Mesenchymal stem cell (in vitro differentiated cells and primary cell): ENCODE data around the gene CBARP.

Experiments
- DNase-seq: peaks from one replicate; pipeline ENCODE4 v3.0.0-alpha.2; 2013
- H2AFZ ChIP-seq: one replicate; pipeline ENCODE4 v1.6.1; 2013; ENCODE audit warnings: low read depth, mild to moderate bottlenecking, control low read depth, inconsistent platforms, low read length, moderate library complexity
- H2AK5ac ChIP-seq: 2 replicates; pipeline ENCODE4 v1.6.1; 2013; ENCODE audit warnings: low read length, moderate library complexity, mild to moderate bottlenecking, inconsistent platforms; ENCODE audit not compliant: severe bottlenecking
- H2BK120ac ChIP-seq: one replicate; pipeline ENCODE4 v1.6.1; 2013; ENCODE audit warnings: low read depth, mild to moderate bottlenecking, inconsistent platforms, low read length, moderate library complexity
- H2BK12ac ChIP-seq, 2 experiments: one replicate each; pipeline ENCODE4 v1.6.1; 2013; ENCODE audit warnings: inconsistent platforms in 2 of 2, low read length in 2 of 2, mild to moderate bottlenecking in 2 of 2, moderate library complexity in 2 of 2, control low read depth in 1 of 2
- H2BK15ac ChIP-seq: one replicate; pipeline ENCODE4 v1.6.1; 2013; ENCODE audit warnings: mild to moderate bottlenecking, low read depth, inconsistent platforms; ENCODE audit not compliant: poor library complexity, severe bottlenecking
- H2BK5ac ChIP-seq: 2 replicates; pipeline ENCODE4 v1.6.1; 2013; ENCODE audit warnings: low read depth, mild to moderate bottlenecking, low read length, control low read depth, inconsistent platforms; ENCODE audit not compliant: poor library complexity, severe bottlenecking
- H3K14ac ChIP-seq, 2 experiments: one replicate each; pipeline ENCODE4 v1.6.1; 2013; ENCODE audit warnings: inconsistent platforms in 2 of 2, low read length in 2 of 2, control low read depth in 1 of 2, mild to moderate bottlenecking in 1 of 2, moderate library complexity in 1 of 2
- H3K18ac ChIP-seq, 2 experiments: one replicate each; pipeline ENCODE4 v1.6.1; 2013; ENCODE audit warnings: inconsistent platforms in 2 of 2, low read length in 2 of 2, control low read depth in 1 of 2, low read depth in 1 of 2, mild to moderate bottlenecking in 1 of 2
- H3K23ac ChIP-seq, 2 experiments: one replicate each; pipeline ENCODE4 v1.6.1; 2013; ENCODE audit warnings: inconsistent platforms in 2 of 2, low read length in 2 of 2, mild to moderate bottlenecking in 2 of 2, moderate library complexity in 2 of 2, control low read depth in 1 of 2
- H3K27ac ChIP-seq: 2 replicates; pipeline ENCODE4 v1.5.1; 2013; ENCODE audit warnings: mild to moderate bottlenecking, moderate library complexity, low read length, control low read depth, inconsistent platforms; ENCODE audit not compliant: poor library complexity, severe bottlenecking
- H3K27me3 ChIP-seq, 2 experiments: 2 replicates each; pipeline versions ENCODE4 v1.6.1 to v1.7.0; 2013; ENCODE audit warnings: low read length in 2 of 2, mild to moderate bottlenecking in 2 of 2, moderate library complexity in 2 of 2, control low read depth in 1 of 2, inconsistent platforms in 1 of 2; ENCODE audit not compliant: control insufficient read depth in 1 of 2, insufficient read depth in 1 of 2
- H3K36me3 ChIP-seq, 2 experiments: 2 replicates each; pipeline versions ENCODE4 v1.6.1 to v1.7.0; 2013; ENCODE audit warnings: low read length in 2 of 2, control low read depth in 1 of 2, inconsistent platforms in 1 of 2, low read depth in 1 of 2, mild to moderate bottlenecking in 1 of 2; ENCODE audit not compliant: insufficient read depth in 2 of 2, control insufficient read depth in 1 of 2
- H3K4ac ChIP-seq, 2 experiments: one replicate each; pipeline ENCODE4 v1.6.1; 2013; ENCODE audit warnings: inconsistent platforms in 2 of 2, low read length in 2 of 2, mild to moderate bottlenecking in 2 of 2, moderate library complexity in 2 of 2, control low read depth in 1 of 2, low read depth in 1 of 2
- H3K4me1 ChIP-seq: 2 replicates; pipeline ENCODE4 v1.6.1; 2013; ENCODE audit warnings: low read depth, low read length, control low read depth; ENCODE audit not compliant: control insufficient read depth, insufficient read depth
- H3K4me2 ChIP-seq: 2 replicates; pipeline ENCODE4 v1.6.1; 2013; ENCODE audit warnings: low read length, mild to moderate bottlenecking, inconsistent platforms; ENCODE audit not compliant: poor library complexity, severe bottlenecking
- H3K4me3 ChIP-seq, 2 experiments: 2 replicates each; pipeline versions ENCODE4 v1.5.1 to v1.7.0; 2013; ENCODE audit warnings: low read length in 2 of 2, mild to moderate bottlenecking in 2 of 2, control low read depth in 1 of 2, low read depth in 1 of 2; ENCODE audit not compliant: insufficient read depth in 1 of 2
- H3K79me1 ChIP-seq: replicated peaks from 2 replicates; pipeline ENCODE4 v1.6.1; 2013; ENCODE audit warnings: mild to moderate bottlenecking, control low read depth, low read length, inconsistent platforms; ENCODE audit not compliant: poor library complexity, severe bottlenecking
- H3K9ac ChIP-seq: 2 replicates; pipeline ENCODE4 v1.7.0; 2013; ENCODE audit warnings: mild to moderate bottlenecking, low read length, moderate library complexity
- H3K9me3 ChIP-seq: 2 replicates; pipeline ENCODE4 v1.7.0; 2013; ENCODE audit warnings: mild to moderate bottlenecking, low read length; ENCODE audit not compliant: control insufficient read depth
- H4K8ac ChIP-seq: one replicate; pipeline ENCODE4 v1.6.1; 2013; ENCODE audit warnings: inconsistent platforms, mild to moderate bottlenecking, low read length, moderate library complexity
- H4K91ac ChIP-seq: one replicate; pipeline ENCODE4 v1.6.1; 2013; ENCODE audit warnings: mild to moderate bottlenecking, low read length, inconsistent platforms
- WGBS: methylation state at CpG from one replicate; pipeline ENCODE4 v1.1.7; 2013; ENCODE audit warnings: mixed read lengths; 5-methylcytosine and 5-hydroxymethylcytosine counted together

CBARP gene

GRCh38 chr19:1282588-1283206 lies 44.9 kb upstream of the CBARP start:
- no peak overlapping the region for H3K4me2 ChIP-seq

GRCh38 chr19:1281569-1282287 lies 43.9 kb upstream of the CBARP start:
- peaks cover 19 to 42% of the 10 kb centered on the region in 2 experiments for H3K36me3 ChIP-seq
- 75% methylated on average over 15 of the region's 15 CpGs for WGBS

More at GRCh38 chr19:1282588-1283206, 44.9 kb upstream of the CBARP start:
- Histone ChIP-seq H3K4ac (no peak overlapping the region), H3K79me1 (peaks cover 13% of the 10 kb centered on the region), H4K8ac (no peak overlapping the region), H3K9ac (no peak overlapping the region), H2BK15ac (no peak overlapping the region), H2BK12ac (no peak overlapping the region), H3K27ac (no peak overlapping the region), H2AK5ac (no peak overlapping the region), H3K9me3 (no peaks in the 10 kb centered on the region), H3K18ac (no peak overlapping the region), H3K4me3 (no peak overlapping the region), H3K14ac (no peak overlapping the region), H3K36me3 (peaks cover 13 to 32% of the 10 kb centered on the region in 2 experiments), H2AFZ (no peak overlapping the region), H4K91ac (no peak overlapping the region), H2BK5ac (no peak overlapping the region), H3K23ac (no peak overlapping the region), H3K4me1 (peaks cover 9% of the 10 kb centered on the region), H2BK120ac (no peak overlapping the region), H3K27me3 (peaks cover 31 to 43% of the 10 kb centered on the region in 2 experiments)
- 91% methylated on average over 18 of the region's 18 CpGs for WGBS
- DNase-seq: no peak

GRCh38 chr19:1280636-1281568 lies 43.1 kb upstream of the CBARP start:
- no peak for DNase-seq
- Histone ChIP-seq H3K4me1 (peaks cover 13% of the 10 kb centered on the region), H2BK5ac (no peak overlapping the region), H3K4me2 (no peak overlapping the region), H3K27ac (no peak overlapping the region), H4K91ac (no peak overlapping the region), H2BK12ac (peak overlapping the region in 1 of 2 experiments; percentile 11), H2BK15ac (no peak overlapping the region), H3K9ac (no peak overlapping the region), H3K27me3 (peaks cover 18 to 28% of the 10 kb centered on the region in 2 experiments), H3K18ac (no peak overlapping the region), H3K9me3 (no peaks in the 10 kb centered on the region), H2AFZ (no peak overlapping the region), H3K4me3 (no peak overlapping the region), H3K79me1 (peaks cover 22% of the 10 kb centered on the region), H3K36me3 (peaks cover 19 to 42% of the 10 kb centered on the region in 2 experiments), H2AK5ac (no peak overlapping the region), H4K8ac (no peak overlapping the region), H3K4ac (no peak overlapping the region), H3K23ac (no peak overlapping the region), H3K14ac (no peak overlapping the region), H2BK120ac (no peak overlapping the region)
- 94% methylated on average over 50 of the region's 53 CpGs for WGBS

More at GRCh38 chr19:1281569-1282287, 43.9 kb upstream of the CBARP start:
- Histone ChIP-seq H3K4me1 (peaks cover 9% of the 10 kb centered on the region), H3K27ac (no peak overlapping the region), H3K9me3 (no peaks in the 10 kb centered on the region), H2BK12ac (no peak overlapping the region), H3K23ac (no peak overlapping the region), H2AK5ac (no peak overlapping the region), H2BK15ac (no peak overlapping the region), H2AFZ (no peak overlapping the region), H3K79me1 (peaks cover 19% of the 10 kb centered on the region), H4K91ac (no peak overlapping the region), H2BK120ac (no peak overlapping the region), H3K27me3 (peaks cover 22 to 33% of the 10 kb centered on the region in 2 experiments), H3K4me2 (no peak overlapping the region), H3K4ac (no peak overlapping the region), H2BK5ac (no peak overlapping the region), H3K4me3 (no peak overlapping the region), H3K18ac (no peak overlapping the region), H4K8ac (no peak overlapping the region), H3K9ac (no peak overlapping the region), H3K14ac (no peak overlapping the region)
- no peak for DNase-seq
